ENCODE measurements around the gene TCF25.

DNA sequence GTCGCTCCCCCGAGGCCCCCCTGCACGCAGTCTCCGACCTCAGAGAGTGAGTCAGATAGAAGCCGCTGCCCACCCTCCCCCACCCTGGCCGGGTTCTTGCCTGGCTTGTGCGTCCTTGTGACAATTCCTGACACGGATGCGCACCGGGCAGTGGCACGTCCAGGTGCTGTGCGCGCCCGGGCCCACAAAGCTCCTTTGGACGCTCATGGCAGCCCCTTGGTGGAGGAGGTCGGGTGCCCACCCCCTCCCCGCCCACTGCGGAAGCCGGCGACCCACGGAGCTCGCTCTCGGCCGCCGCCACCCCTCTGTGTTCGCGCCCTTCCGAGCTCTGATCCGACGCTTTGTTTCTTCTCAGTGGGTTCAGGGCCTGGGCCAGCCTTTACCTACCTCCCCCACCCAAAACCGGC, 49.1 kb downstream of the TCF25 start:
- no peak for TF ChIP-seq POLR2A (IDR thresholded peaks at IDR 0.05; ENCODE audit: low read length)
- no peak for TF ChIP-seq GATA1 (IDR thresholded peaks at IDR 0.05; ENCODE audit: low read depth, low read length)

Measured in erythroblast (primary cell).